Measurements from ENCODE around the gene DBNL. TPM values are rescaled to one million over a fixed set of nuclear protein-coding genes. Genes with fewer than 3 reads are reported as not detected.

DBNL gene
- total RNA-seq, 1 donor from 2014 or later: 154 TPM

GRCh38 chr7:44107961-44108767 lies 63.7 kb downstream of the DBNL start:
- Mint-ChIP-seq H3K27ac (ENCODE audit: unreplicated experiment) (no peak overlapping the region), H3K4me1 (ENCODE audit: low read depth, unreplicated experiment) (no peaks in the 10 kb centered on the region), H3K36me3 (ENCODE audit: unreplicated experiment) (no peaks in the 10 kb centered on the region), H3K4me3 (ENCODE audit: unreplicated experiment) (no peak overlapping the region), H3K9me3 (ENCODE audit: unreplicated experiment) (no peaks in the 10 kb centered on the region), H3K27me3 (ENCODE audit: unreplicated experiment) (peaks cover 6% of the 10 kb centered on the region)
- TF ChIP-seq, protein P1, sequence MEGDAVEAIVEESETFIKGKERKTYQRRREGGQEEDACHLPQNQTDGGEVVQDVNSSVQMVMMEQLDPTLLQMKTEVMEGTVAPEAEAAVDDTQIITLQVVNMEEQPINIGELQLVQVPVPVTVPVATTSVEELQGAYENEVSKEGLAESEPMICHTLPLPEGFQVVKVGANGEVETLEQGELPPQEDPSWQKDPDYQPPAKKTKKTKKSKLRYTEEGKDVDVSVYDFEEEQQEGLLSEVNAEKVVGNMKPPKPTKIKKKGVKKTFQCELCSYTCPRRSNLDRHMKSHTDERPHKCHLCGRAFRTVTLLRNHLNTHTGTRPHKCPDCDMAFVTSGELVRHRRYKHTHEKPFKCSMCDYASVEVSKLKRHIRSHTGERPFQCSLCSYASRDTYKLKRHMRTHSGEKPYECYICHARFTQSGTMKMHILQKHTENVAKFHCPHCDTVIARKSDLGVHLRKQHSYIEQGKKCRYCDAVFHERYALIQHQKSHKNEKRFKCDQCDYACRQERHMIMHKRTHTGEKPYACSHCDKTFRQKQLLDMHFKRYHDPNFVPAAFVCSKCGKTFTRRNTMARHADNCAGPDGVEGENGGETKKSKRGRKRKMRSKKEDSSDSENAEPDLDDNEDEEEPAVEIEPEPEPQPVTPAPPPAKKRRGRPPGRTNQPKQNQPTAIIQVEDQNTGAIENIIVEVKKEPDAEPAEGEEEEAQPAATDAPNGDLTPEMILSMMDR (IDR thresholded peaks at IDR 0.05; ENCODE audit: partially characterized antibody, unreplicated experiment): no peak
- DNase-seq: no peak

- H3K9me3 Mint-ChIP-seq (ENCODE audit: unreplicated experiment): no peaks in the 10 kb centered on the region
- no peaks in the 10 kb centered on the region for H3K4me1 Mint-ChIP-seq (ENCODE audit: low read depth, unreplicated experiment)
- H3K36me3 Mint-ChIP-seq (ENCODE audit: unreplicated experiment): no peaks in the 10 kb centered on the region
- no peak overlapping the region for H3K4me3 Mint-ChIP-seq (ENCODE audit: unreplicated experiment)
- H3K27me3 Mint-ChIP-seq (ENCODE audit: unreplicated experiment): peaks cover 6% of the 10 kb centered on the region
- no peak for DNase-seq
- H3K27ac Mint-ChIP-seq (ENCODE audit: unreplicated experiment): no peak overlapping the region
- TF ChIP-seq, protein P1 (IDR thresholded peaks at IDR 0.05; ENCODE audit: partially characterized antibody, unreplicated experiment): no peak
Measured at GRCh38 chr7:44108768-44109750, 64.6 kb downstream of the DBNL start.

DNA sequence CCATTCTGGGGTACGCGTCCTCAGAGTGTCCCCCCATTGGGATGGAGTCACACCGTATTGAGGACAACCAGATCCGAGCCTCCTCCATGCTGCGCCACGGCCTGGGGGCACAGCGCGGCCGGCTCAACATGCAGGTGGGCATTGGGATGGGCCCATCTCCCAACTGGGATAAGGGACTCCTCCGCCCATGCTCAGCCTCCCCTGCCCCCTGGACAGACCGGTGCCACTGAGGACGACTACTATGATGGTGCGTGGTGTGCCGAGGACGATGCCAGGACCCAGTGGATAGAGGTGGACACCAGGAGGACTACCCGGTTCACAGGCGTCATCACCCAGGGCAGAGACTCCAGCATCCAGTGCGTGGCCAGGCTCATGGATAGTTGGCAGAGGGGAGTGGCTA lies 65.5 kb downstream of the DBNL start:
- TF ChIP-seq, protein P1 (IDR thresholded peaks at IDR 0.05; ENCODE audit: partially characterized antibody, unreplicated experiment): no peak
- Mint-ChIP-seq H3K27me3 (ENCODE audit: unreplicated experiment) (peaks cover 12% of the 10 kb centered on the region), H3K9me3 (ENCODE audit: unreplicated experiment) (no peaks in the 10 kb centered on the region), H3K36me3 (ENCODE audit: unreplicated experiment) (no peaks in the 10 kb centered on the region), H3K4me1 (ENCODE audit: low read depth, unreplicated experiment) (peaks cover 3% of the 10 kb centered on the region), H3K4me3 (ENCODE audit: unreplicated experiment) (no peak overlapping the region), H3K27ac (ENCODE audit: unreplicated experiment) (no peak overlapping the region)
- DNase-seq: no peak

DNA sequence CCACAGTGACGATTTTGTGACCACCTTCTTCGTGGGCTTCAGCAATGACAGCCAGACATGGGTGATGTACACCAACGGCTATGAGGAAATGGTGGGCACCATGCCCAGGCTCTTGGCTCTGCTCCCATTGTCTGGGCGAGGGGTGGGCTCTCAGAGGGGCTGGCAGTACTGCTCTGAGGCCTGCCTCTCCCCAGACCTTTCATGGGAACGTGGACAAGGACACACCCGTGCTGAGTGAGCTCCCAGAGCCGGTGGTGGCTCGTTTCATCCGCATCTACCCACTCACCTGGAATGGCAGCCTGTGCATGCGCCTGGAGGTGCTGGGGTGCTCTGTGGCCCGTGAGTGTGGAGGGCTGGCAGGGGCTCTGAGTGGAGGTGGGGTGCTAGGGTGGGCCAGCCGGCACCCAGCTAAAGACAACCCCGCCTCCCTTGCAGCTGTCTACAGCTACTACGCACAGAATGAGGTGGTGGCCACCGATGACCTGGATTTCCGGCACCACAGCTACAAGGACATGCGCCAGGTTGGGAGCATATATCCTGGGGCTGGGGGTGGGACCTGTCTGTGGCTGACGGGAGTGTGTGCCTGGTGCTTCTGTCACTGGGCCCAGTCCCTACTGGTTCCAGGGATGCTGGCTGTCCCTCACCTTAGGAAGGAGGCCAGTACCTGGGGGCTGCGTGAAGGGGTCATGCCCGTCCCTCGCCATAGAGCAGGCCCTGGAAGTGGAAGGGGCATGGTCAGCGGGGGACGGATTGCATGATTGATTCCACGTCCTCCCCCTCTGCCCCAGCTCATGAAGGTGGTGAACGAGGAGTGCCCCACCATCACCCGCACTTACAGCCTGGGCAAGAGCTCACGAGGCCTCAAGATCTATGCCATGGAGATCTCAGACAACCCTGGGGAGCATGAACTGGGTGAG lies 66.5 kb downstream of the DBNL start:
- peaks cover 10% of the 10 kb centered on the region for H3K27me3 Mint-ChIP-seq (ENCODE audit: unreplicated experiment)
- H3K4me3 Mint-ChIP-seq (ENCODE audit: unreplicated experiment): no peak overlapping the region
- H3K27ac Mint-ChIP-seq (ENCODE audit: unreplicated experiment): no peak overlapping the region
- TF ChIP-seq, protein P1 (IDR thresholded peaks at IDR 0.05; ENCODE audit: partially characterized antibody, unreplicated experiment): no peak
- H3K9me3 Mint-ChIP-seq (ENCODE audit: unreplicated experiment): no peaks in the 10 kb centered on the region
- DNase-seq: no peak
- peaks cover 3% of the 10 kb centered on the region for H3K4me1 Mint-ChIP-seq (ENCODE audit: low read depth, unreplicated experiment)
- no peaks in the 10 kb centered on the region for H3K36me3 Mint-ChIP-seq (ENCODE audit: unreplicated experiment)

Small RNA genes within 50 kb of the gene (microRNA-seq; reads per million reads assigned to microRNA genes)
- gene MIR6837 (ENCODE audit: unreplicated experiment) (4.7 reads per million, percentile 30 among the genes with 10 or more reads in this experiment), gene MIR6838 (ENCODE audit: unreplicated experiment) (1.5 reads per million, percentile 6 among the genes with 10 or more reads in this experiment)

Other genes starting within 250 kb of the DBNL start
- gene MRPS24, start 175.2 kb upstream of the DBNL start, total RNA-seq (ENCODE audit: unreplicated experiment): 60.8 TPM
- 17.8 TPM for gene URGCP, start 138.1 kb upstream of the DBNL start, total RNA-seq (ENCODE audit: unreplicated experiment)
- gene UBE2D4, start 118.3 kb upstream of the DBNL start, total RNA-seq (ENCODE audit: unreplicated experiment): 10.1 TPM
- not detected for gene SPDYE1, start 46.8 kb upstream of the DBNL start, total RNA-seq (ENCODE audit: unreplicated experiment)
- gene PGAM2, start 20.9 kb downstream of the DBNL start, total RNA-seq (ENCODE audit: unreplicated experiment): 13.3 TPM
- 28.8 TPM for gene POLM, start 37.8 kb downstream of the DBNL start, total RNA-seq (ENCODE audit: unreplicated experiment)
- 35.4 TPM for gene AEBP1, start 59.6 kb downstream of the DBNL start, total RNA-seq (ENCODE audit: unreplicated experiment)
- gene POLD2, start 78.8 kb downstream of the DBNL start, total RNA-seq (ENCODE audit: unreplicated experiment): 71.2 TPM
- gene MYL7, start 96.6 kb downstream of the DBNL start, total RNA-seq (ENCODE audit: unreplicated experiment): 7.6 TPM
- 43.9 TPM for gene GCK, start 144.7 kb downstream of the DBNL start, total RNA-seq (ENCODE audit: unreplicated experiment)
- gene YKT6, start 156.3 kb downstream of the DBNL start, total RNA-seq (ENCODE audit: unreplicated experiment): 178 TPM

All from glutamatergic neuron (in vitro differentiated cells).